Prostate gland (tissue), 2 donors: ENCODE measurements around the gene ARFGAP1.

Experiments used
- CTCF ChIP-seq, 4 experiments: fragments of 200-600 bp in 2 of 4; fragments of 450-650 bp in 2 of 4; sonication (generic) in 2 of 4; IDR thresholded peaks; 1 replicate in 3 of 4; 2 replicates in 1 of 4; pipeline ENCODE4 v1.5.1; 2016 to 2019; ENCODE audit warnings: antibody characterized with exemption in 4 of 4, mild to moderate bottlenecking in 2 of 4, moderate library complexity in 2 of 4
- POLR2A ChIP-seq: fragments of 450-650 bp; IDR thresholded peaks from one replicate; pipeline ENCODE4 v1.6.1; 2016; ENCODE audit warnings: antibody characterized with exemption, mild to moderate bottlenecking
- POLR2AphosphoS5 ChIP-seq: sonication (generic); formaldehyde crosslinking; IDR thresholded peaks from one replicate; pipeline ENCODE4 v1.6.1; 2017; ENCODE audit warnings: antibody characterized with exemption

- TF ChIP-seq CTCF (IDR thresholded peaks at IDR 0.05): no peak
- TF ChIP-seq POLR2A: no peak
- TF ChIP-seq POLR2AphosphoS5: no peak
Observed at GRCh38 chr20:63253438-63254231, 19.0 kb upstream of the ARFGAP1 start.
